Gastrocnemius medialis (tissue), 4 donors: ENCODE measurements around the gene RBBP6.

Experiments
- POLR2A ChIP-seq, 2 donors: fragments of 450-650 bp; IDR thresholded peaks; one replicate each; pipeline ENCODE4 v1.6.1; 2017; ENCODE audit warnings: antibody characterized with exemption in 2 of 2, mild to moderate bottlenecking in 2 of 2, moderate library complexity in 2 of 2
- TF ChIP-seq, protein P1 (sequence below), 5 experiments: fragments of 450-650 bp in 3 of 5; fragments of 200-600 bp in 2 of 5; sonication (generic) in 2 of 5; IDR thresholded peaks in 4 of 5; conservative IDR thresholded peaks in 1 of 5; 1 replicate in 4 of 5; 2 replicates in 1 of 5; pipeline ENCODE4 v1.5.1; 2016 to 2019; ENCODE audit warnings: antibody characterized with exemption in 5 of 5, mild to moderate bottlenecking in 3 of 5, moderate library complexity in 3 of 5

DNA sequence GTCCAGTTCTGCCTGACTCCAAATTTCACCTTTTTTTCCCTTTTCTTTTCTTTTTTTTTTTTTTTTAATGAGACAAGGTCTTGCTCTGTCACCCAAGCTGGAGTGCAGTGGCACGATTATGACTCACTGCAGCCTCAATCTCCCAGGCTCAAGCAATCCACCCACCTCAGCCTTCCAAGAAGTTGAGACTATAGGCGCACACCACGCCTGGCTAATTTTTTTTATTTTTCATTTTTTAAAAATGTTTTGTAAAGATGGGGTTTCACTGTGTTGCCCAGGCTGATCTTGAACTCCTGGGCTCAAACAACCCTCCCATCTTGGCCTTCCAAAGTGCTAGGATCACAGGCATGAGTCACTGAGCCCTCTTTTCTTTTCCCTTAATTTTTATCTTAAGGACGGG lies 33.4 kb upstream of the RBBP6 start:
- TF ChIP-seq, protein P1, sequence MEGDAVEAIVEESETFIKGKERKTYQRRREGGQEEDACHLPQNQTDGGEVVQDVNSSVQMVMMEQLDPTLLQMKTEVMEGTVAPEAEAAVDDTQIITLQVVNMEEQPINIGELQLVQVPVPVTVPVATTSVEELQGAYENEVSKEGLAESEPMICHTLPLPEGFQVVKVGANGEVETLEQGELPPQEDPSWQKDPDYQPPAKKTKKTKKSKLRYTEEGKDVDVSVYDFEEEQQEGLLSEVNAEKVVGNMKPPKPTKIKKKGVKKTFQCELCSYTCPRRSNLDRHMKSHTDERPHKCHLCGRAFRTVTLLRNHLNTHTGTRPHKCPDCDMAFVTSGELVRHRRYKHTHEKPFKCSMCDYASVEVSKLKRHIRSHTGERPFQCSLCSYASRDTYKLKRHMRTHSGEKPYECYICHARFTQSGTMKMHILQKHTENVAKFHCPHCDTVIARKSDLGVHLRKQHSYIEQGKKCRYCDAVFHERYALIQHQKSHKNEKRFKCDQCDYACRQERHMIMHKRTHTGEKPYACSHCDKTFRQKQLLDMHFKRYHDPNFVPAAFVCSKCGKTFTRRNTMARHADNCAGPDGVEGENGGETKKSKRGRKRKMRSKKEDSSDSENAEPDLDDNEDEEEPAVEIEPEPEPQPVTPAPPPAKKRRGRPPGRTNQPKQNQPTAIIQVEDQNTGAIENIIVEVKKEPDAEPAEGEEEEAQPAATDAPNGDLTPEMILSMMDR (IDR thresholded peaks at IDR 0.05 in 4 of 5, conservative IDR thresholded peaks at IDR 0.05 in 1 of 5): no peak
- TF ChIP-seq POLR2A (IDR thresholded peaks at IDR 0.05): no peak
